Endometrial microvascular endothelial cells (primary cell): ENCODE results near the gene PHF20. TPM values are rescaled to one million over a fixed set of nuclear protein-coding genes. Genes with fewer than 3 reads are reported as not detected.
"Not testable (repeated sequence)": the region's sequence is repeated elsewhere in the genome, so short reads cannot be mapped to it uniquely, and the experiment has no call there.

Source experiments
- in situ Hi-C: cut with HindIII; loops from 2 replicates; pipeline ENCODE4 v1.10.0; 2017; ENCODE audit warnings: low sequenced_read_pairs, low pct_unique_long_range_greater_than_20kb; ENCODE audit errors: inconsistent ontology term
- total RNA-seq: library from RNA; depleted of rRNA; stranded (reverse); fragments of >200 nt; gene quantifications from one replicate; pipeline ENCODE4 v1.2.3, GENCODE V29; 2015; ENCODE audit errors: inconsistent ontology term

PHF20 gene
- total RNA-seq, 1 donor from 2014 or later: 29.5 TPM

- in situ Hi-C loops: no loop called here
Measured at GRCh38 chr20:35870541-35871258, 98.9 kb downstream of the PHF20 start.

GRCh38 chr20:35871259-35871771 lies 99.5 kb downstream of the PHF20 start:
- in situ Hi-C loops: no loop called here

- in situ Hi-C loops: no loop called here
Measured at GRCh38 chr20:35876033-35876320, 104.2 kb downstream of the PHF20 start.

GRCh38 chr20:35877611-35878010 lies 105.8 kb downstream of the PHF20 start:
- in situ Hi-C loops: no loop called here

GRCh38 chr20:35878113-35878625 lies 106.4 kb downstream of the PHF20 start:
- in situ Hi-C loops: no loop called here

GRCh38 chr20:35881676-35882075 lies 109.9 kb downstream of the PHF20 start:
- in situ Hi-C loops: loop anchor here (10.0 kb wide), 1 partner anchor 147 kb away; no protein-coding TSS in a partner anchor

GRCh38 chr20:35882427-35883161 lies 110.8 kb downstream of the PHF20 start:
- in situ Hi-C loops: loop anchor here (10.0 kb wide), 1 partner anchor 148 kb away; no protein-coding TSS in a partner anchor

GRCh38 chr20:35883336-35883777 lies 111.5 kb downstream of the PHF20 start:
- in situ Hi-C loops: loop anchor here (10.0 kb wide), 1 partner anchor 149 kb away; no protein-coding TSS in a partner anchor

- in situ Hi-C loops: loop anchor here (10.0 kb wide), 1 partner anchor 149 kb away; no protein-coding TSS in a partner anchor
Measured at GRCh38 chr20:35883778-35884540, 112.1 kb downstream of the PHF20 start.

GRCh38 chr20:35884541-35884865 lies 112.7 kb downstream of the PHF20 start:
- in situ Hi-C loops: loop anchor here (10.0 kb wide), 1 partner anchor 150 kb away; no protein-coding TSS in a partner anchor

- in situ Hi-C loops: loop anchor here (10.0 kb wide), 1 partner anchor 150 kb away; no protein-coding TSS in a partner anchor
Measured at GRCh38 chr20:35885212-35885611, 113.4 kb downstream of the PHF20 start.

GRCh38 chr20:35886537-35886936 lies 114.7 kb downstream of the PHF20 start:
- in situ Hi-C loops: loop anchor here (10.0 kb wide), 1 partner anchor 152 kb away; no protein-coding TSS in a partner anchor

- in situ Hi-C loops: loop anchor here (10.0 kb wide), 1 partner anchor 153 kb away; no protein-coding TSS in a partner anchor
Measured at GRCh38 chr20:35887393-35888064, 115.7 kb downstream of the PHF20 start.

- in situ Hi-C loops: loop anchor here (10.0 kb wide), 1 partner anchor 154 kb away; no protein-coding TSS in a partner anchor
Measured at GRCh38 chr20:35888657-35889056, 116.8 kb downstream of the PHF20 start.

- in situ Hi-C loops: no loop called here
Measured at GRCh38 chr20:35891375-35891774, 119.6 kb downstream of the PHF20 start.

- in situ Hi-C loops: no loop called here
Measured at GRCh38 chr20:35892871-35893270, 121.1 kb downstream of the PHF20 start.

GRCh38 chr20:35893942-35894341 lies 122.1 kb downstream of the PHF20 start:
- in situ Hi-C loops: no loop called here

GRCh38 chr20:35895516-35895915 lies 123.7 kb downstream of the PHF20 start:
- in situ Hi-C loops: not testable (repeated sequence)
